SK-N-SH treated with all-trans-retinoic acid at 6 μM for 48 hours (cell line): Measurements from ENCODE around the gene SLAMF1.

Experiments
- GLIS3 ChIP-seq: fragments of 250-450 bp; sonication (Bioruptor Pico); IDR thresholded peaks from 2 replicates; pipeline ENCODE4 v1.5.0; 2020; ENCODE audit warnings: mild to moderate bottlenecking, moderate library complexity
- ISL1 ChIP-seq: fragments of 250-450 bp; sonication (Bioruptor Pico); IDR thresholded peaks from 2 replicates; pipeline ENCODE4 v2.1.2; 2022; ENCODE audit warnings: mild to moderate bottlenecking, moderate library complexity
- PPARA ChIP-seq: fragments of 250-450 bp; sonication (Bioruptor Pico); IDR thresholded peaks from 2 replicates; pipeline ENCODE4 v1.5.0; 2020; ENCODE audit warnings: mild to moderate bottlenecking, borderline replicate concordance
- RARB ChIP-seq: fragments of 250-450 bp; sonication (Bioruptor Pico); IDR thresholded peaks from 2 replicates; pipeline ENCODE4 v1.8.0; 2021; ENCODE audit warnings: mild to moderate bottlenecking, moderate library complexity
- TCF4 ChIP-seq: fragments of 250-450 bp; sonication (Bioruptor Pico); IDR thresholded peaks from 2 replicates; pipeline ENCODE4 v1.8.0; 2021; ENCODE audit warnings: mild to moderate bottlenecking, moderate library complexity, borderline replicate concordance
- ZC3H10 ChIP-seq: fragments of 250-450 bp; sonication (Bioruptor Pico); IDR thresholded peaks from 2 replicates; pipeline ENCODE4 v1.5.1; 2021; ENCODE audit warnings: mild to moderate bottlenecking, moderate library complexity
- ZNF565 ChIP-seq: fragments of 450-650 bp; formaldehyde crosslinking; conservative IDR thresholded peaks from 2 replicates; pipeline ENCODE4 v1.5.0; 2020; ENCODE audit warnings: low read depth, mild to moderate bottlenecking, moderate library complexity
- ZNF70 ChIP-seq: fragments of 450-650 bp; formaldehyde crosslinking; IDR thresholded peaks from 2 replicates; pipeline ENCODE4 v1.5.0; 2020; ENCODE audit warnings: mild to moderate bottlenecking, moderate library complexity
- TF ChIP-seq, protein P1 (sequence below): fragments of 250-450 bp; sonication (Bioruptor Pico); IDR thresholded peaks from 2 replicates; pipeline ENCODE4 v1.5.1; 2020; ENCODE audit warnings: low read depth, mild to moderate bottlenecking, moderate library complexity
- TF ChIP-seq, protein P2 (sequence below): fragments of 250-450 bp; sonication (Bioruptor Pico); IDR thresholded peaks from 2 replicates; pipeline ENCODE4 v1.5.0; 2020; ENCODE audit warnings: mild to moderate bottlenecking, moderate library complexity
- TF ChIP-seq, protein P3 (sequence below): fragments of 250-450 bp; sonication (Bioruptor Pico); IDR thresholded peaks from 2 replicates; pipeline ENCODE4 v1.8.0; 2020; ENCODE audit warnings: mild to moderate bottlenecking, moderate library complexity, borderline replicate concordance

GRCh38 chr1:160637065-160637464 lies 9.8 kb downstream of the SLAMF1 start:
- TF ChIP-seq RARB (CRISPR knock-in tag): no peak
- TF ChIP-seq GLIS3 (CRISPR knock-in tag): no peak
- no peak for TF ChIP-seq ZNF70 (CRISPR knock-in tag)
- TF ChIP-seq, protein P1, sequence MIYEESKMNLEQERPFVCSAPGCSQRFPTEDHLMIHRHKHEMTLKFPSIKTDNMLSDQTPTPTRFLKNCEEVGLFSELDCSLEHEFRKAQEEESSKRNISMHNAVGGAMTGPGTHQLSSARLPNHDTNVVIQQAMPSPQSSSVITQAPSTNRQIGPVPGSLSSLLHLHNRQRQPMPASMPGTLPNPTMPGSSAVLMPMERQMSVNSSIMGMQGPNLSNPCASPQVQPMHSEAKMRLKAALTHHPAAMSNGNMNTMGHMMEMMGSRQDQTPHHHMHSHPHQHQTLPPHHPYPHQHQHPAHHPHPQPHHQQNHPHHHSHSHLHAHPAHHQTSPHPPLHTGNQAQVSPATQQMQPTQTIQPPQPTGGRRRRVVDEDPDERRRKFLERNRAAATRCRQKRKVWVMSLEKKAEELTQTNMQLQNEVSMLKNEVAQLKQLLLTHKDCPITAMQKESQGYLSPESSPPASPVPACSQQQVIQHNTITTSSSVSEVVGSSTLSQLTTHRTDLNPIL (CRISPR knock-in tag): no peak
- TF ChIP-seq, protein P2, sequence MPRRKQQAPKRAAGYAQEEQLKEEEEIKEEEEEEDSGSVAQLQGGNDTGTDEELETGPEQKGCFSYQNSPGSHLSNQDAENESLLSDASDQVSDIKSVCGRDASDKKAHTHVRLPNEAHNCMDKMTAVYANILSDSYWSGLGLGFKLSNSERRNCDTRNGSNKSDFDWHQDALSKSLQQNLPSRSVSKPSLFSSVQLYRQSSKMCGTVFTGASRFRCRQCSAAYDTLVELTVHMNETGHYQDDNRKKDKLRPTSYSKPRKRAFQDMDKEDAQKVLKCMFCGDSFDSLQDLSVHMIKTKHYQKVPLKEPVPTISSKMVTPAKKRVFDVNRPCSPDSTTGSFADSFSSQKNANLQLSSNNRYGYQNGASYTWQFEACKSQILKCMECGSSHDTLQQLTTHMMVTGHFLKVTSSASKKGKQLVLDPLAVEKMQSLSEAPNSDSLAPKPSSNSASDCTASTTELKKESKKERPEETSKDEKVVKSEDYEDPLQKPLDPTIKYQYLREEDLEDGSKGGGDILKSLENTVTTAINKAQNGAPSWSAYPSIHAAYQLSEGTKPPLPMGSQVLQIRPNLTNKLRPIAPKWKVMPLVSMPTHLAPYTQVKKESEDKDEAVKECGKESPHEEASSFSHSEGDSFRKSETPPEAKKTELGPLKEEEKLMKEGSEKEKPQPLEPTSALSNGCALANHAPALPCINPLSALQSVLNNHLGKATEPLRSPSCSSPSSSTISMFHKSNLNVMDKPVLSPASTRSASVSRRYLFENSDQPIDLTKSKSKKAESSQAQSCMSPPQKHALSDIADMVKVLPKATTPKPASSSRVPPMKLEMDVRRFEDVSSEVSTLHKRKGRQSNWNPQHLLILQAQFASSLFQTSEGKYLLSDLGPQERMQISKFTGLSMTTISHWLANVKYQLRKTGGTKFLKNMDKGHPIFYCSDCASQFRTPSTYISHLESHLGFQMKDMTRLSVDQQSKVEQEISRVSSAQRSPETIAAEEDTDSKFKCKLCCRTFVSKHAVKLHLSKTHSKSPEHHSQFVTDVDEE: no peak
- TF ChIP-seq ZC3H10: no peak
- TF ChIP-seq ZNF565 (CRISPR knock-in tag): no peak
- TF ChIP-seq PPARA (CRISPR knock-in tag): no peak
- TF ChIP-seq TCF4 (CRISPR knock-in tag): no peak
- TF ChIP-seq, protein P3, sequence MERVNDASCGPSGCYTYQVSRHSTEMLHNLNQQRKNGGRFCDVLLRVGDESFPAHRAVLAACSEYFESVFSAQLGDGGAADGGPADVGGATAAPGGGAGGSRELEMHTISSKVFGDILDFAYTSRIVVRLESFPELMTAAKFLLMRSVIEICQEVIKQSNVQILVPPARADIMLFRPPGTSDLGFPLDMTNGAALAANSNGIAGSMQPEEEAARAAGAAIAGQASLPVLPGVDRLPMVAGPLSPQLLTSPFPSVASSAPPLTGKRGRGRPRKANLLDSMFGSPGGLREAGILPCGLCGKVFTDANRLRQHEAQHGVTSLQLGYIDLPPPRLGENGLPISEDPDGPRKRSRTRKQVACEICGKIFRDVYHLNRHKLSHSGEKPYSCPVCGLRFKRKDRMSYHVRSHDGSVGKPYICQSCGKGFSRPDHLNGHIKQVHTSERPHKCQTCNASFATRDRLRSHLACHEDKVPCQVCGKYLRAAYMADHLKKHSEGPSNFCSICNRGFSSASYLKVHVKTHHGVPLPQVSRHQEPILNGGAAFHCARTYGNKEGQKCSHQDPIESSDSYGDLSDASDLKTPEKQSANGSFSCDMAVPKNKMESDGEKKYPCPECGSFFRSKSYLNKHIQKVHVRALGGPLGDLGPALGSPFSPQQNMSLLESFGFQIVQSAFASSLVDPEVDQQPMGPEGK: no peak
- TF ChIP-seq ISL1 (CRISPR knock-in tag): no peak
